HL-60 (cell line): ENCODE results near the gene C20orf204.

ENCODE experiments used
- DNase-seq, 2 experiments: peaks; one replicate each; pipeline ENCODE4 v3.0.0-alpha.2; 2010 to 2020; ENCODE audit warnings: low read depth in 1 of 2, low spot score in 1 of 2
- H3K27ac ChIP-seq: fragments of 250-450 bp; sonication (Bioruptor Pico); replicated peaks from 2 replicates; pipeline ENCODE4 v1.5.1; 2020; ENCODE audit warnings: mild to moderate bottlenecking, moderate library complexity
- H3K27me3 ChIP-seq: fragments of 250-450 bp; sonication (Bioruptor Pico); 2 replicates; pipeline ENCODE4 v1.5.1; 2021; ENCODE audit warnings: mild to moderate bottlenecking, moderate library complexity; ENCODE audit not compliant: insufficient read depth, poor library complexity, severe bottlenecking
- H3K4me3 ChIP-seq: replicated peaks from 2 replicates; pipeline ENCODE4 v1.5.1; 2011; ENCODE audit warnings: mild to moderate bottlenecking, control low read depth, low read length; ENCODE audit not compliant: insufficient read depth
- GABPA ChIP-seq: IDR thresholded peaks from 2 replicates; pipeline ENCODE4 v1.6.1; 2012; ENCODE audit warnings: low read depth
- POLR2AphosphoS5 ChIP-seq: IDR thresholded peaks from 2 replicates; pipeline ENCODE4 v1.6.1; 2012; ENCODE audit warnings: low read depth
- SPI1 ChIP-seq: IDR thresholded peaks from 2 replicates; pipeline ENCODE4 v1.6.1; 2012; ENCODE audit warnings: low read depth, mild to moderate bottlenecking, borderline replicate concordance
- TF ChIP-seq, protein P1 (sequence below): IDR thresholded peaks from 2 replicates; pipeline ENCODE4 v1.6.1; 2012; ENCODE audit warnings: low read depth; ENCODE audit not compliant: insufficient replicate concordance
- TF ChIP-seq, protein P2 (sequence below): IDR thresholded peaks from one replicate; pipeline ENCODE4 v1.5.1; 2011; ENCODE audit warnings: low read length, control low read depth, inconsistent platforms; ENCODE audit not compliant: insufficient read depth

C20orf204 gene

GRCh38 chr20:64055893-64056638 is 20.1 kb downstream of the C20orf204 start:
- no peak overlapping the region for H3K4me3 ChIP-seq
- TF ChIP-seq, protein P1, sequence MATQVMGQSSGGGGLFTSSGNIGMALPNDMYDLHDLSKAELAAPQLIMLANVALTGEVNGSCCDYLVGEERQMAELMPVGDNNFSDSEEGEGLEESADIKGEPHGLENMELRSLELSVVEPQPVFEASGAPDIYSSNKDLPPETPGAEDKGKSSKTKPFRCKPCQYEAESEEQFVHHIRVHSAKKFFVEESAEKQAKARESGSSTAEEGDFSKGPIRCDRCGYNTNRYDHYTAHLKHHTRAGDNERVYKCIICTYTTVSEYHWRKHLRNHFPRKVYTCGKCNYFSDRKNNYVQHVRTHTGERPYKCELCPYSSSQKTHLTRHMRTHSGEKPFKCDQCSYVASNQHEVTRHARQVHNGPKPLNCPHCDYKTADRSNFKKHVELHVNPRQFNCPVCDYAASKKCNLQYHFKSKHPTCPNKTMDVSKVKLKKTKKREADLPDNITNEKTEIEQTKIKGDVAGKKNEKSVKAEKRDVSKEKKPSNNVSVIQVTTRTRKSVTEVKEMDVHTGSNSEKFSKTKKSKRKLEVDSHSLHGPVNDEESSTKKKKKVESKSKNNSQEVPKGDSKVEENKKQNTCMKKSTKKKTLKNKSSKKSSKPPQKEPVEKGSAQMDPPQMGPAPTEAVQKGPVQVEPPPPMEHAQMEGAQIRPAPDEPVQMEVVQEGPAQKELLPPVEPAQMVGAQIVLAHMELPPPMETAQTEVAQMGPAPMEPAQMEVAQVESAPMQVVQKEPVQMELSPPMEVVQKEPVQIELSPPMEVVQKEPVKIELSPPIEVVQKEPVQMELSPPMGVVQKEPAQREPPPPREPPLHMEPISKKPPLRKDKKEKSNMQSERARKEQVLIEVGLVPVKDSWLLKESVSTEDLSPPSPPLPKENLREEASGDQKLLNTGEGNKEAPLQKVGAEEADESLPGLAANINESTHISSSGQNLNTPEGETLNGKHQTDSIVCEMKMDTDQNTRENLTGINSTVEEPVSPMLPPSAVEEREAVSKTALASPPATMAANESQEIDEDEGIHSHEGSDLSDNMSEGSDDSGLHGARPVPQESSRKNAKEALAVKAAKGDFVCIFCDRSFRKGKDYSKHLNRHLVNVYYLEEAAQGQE, result no peak
- TF ChIP-seq GABPA (no peak), SPI1 (no peak), POLR2AphosphoS5 (no peak)
- TF ChIP-seq, protein P2, sequence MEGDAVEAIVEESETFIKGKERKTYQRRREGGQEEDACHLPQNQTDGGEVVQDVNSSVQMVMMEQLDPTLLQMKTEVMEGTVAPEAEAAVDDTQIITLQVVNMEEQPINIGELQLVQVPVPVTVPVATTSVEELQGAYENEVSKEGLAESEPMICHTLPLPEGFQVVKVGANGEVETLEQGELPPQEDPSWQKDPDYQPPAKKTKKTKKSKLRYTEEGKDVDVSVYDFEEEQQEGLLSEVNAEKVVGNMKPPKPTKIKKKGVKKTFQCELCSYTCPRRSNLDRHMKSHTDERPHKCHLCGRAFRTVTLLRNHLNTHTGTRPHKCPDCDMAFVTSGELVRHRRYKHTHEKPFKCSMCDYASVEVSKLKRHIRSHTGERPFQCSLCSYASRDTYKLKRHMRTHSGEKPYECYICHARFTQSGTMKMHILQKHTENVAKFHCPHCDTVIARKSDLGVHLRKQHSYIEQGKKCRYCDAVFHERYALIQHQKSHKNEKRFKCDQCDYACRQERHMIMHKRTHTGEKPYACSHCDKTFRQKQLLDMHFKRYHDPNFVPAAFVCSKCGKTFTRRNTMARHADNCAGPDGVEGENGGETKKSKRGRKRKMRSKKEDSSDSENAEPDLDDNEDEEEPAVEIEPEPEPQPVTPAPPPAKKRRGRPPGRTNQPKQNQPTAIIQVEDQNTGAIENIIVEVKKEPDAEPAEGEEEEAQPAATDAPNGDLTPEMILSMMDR, result no peak
- H3K27ac ChIP-seq, result no peak overlapping the region
- no peaks in the 10 kb centered on the region for H3K27me3 ChIP-seq
- DNase-seq, result no peak

DNA sequence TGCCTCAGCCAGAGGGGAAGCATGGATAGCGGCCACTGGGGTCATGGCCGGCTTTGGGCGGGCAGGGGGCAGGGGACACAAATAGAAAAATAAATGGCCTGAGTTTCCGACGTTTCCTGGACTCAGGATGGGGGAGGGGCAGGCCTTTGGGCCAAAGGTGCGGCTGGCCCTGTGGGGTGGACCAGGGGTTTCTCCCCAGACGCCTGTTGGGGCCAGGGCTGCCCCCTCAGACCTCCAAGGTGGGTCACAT is 20.6 kb downstream of the C20orf204 start:
- Histone ChIP-seq H3K27ac (no peak overlapping the region), H3K27me3 (no peaks in the 10 kb centered on the region), H3K4me3 (no peak overlapping the region)
- TF ChIP-seq SPI1, result no peak
- TF ChIP-seq, protein P1, result no peak
- TF ChIP-seq GABPA, result no peak
- TF ChIP-seq, protein P2, result no peak
- TF ChIP-seq POLR2AphosphoS5, result no peak
- DNase-seq, result no peak

GRCh38 chr20:64056889-64057627 is 21.1 kb downstream of the C20orf204 start:
- no peak for DNase-seq
- no peaks in the 10 kb centered on the region for H3K27me3 ChIP-seq
- TF ChIP-seq, protein P2, result no peak
- H3K4me3 ChIP-seq, result no peak overlapping the region
- no peak overlapping the region for H3K27ac ChIP-seq
